Skeletal muscle satellite cell (primary cell): ENCODE measurements around the gene KLHL2.
"Not testable (repeated sequence)": the region's sequence is repeated elsewhere in the genome, so short reads cannot be mapped to it uniquely, and the experiment has no call there.

Experiments
- H3K27me3 ChIP-seq: 2 replicates; pipeline ENCODE4 v1.7.0; 2013; ENCODE audit warnings: low read length; ENCODE audit not compliant: control insufficient read depth, insufficient read depth
- H3K36me3 ChIP-seq: 2 replicates; pipeline ENCODE4 v1.7.0; 2013; ENCODE audit warnings: mild to moderate bottlenecking, control low read depth, low read length; ENCODE audit not compliant: insufficient read depth
- H3K4me1 ChIP-seq: 2 replicates; pipeline ENCODE4 v1.7.0; 2013; ENCODE audit warnings: low read length; ENCODE audit not compliant: control insufficient read depth, insufficient read depth
- H3K4me2 ChIP-seq: 2 replicates; pipeline ENCODE4 v1.7.0; 2013; ENCODE audit warnings: mild to moderate bottlenecking, low read length
- H3K4me3 ChIP-seq: 2 replicates; pipeline ENCODE4 v1.7.0; 2013; ENCODE audit warnings: low read length
- H3K9ac ChIP-seq: 2 replicates; pipeline ENCODE4 v1.7.0; 2013; ENCODE audit warnings: mild to moderate bottlenecking, low read depth, low read length, moderate library complexity
- H3K9me3 ChIP-seq: replicated peaks from 2 replicates; pipeline ENCODE4 v1.7.0; 2013; ENCODE audit warnings: mild to moderate bottlenecking, control low read depth, low read length

The KLHL2 gene

GRCh38 chr4:165240761-165241160, 33.4 kb downstream of the KLHL2 start:
- not testable (repeated sequence) for H3K27me3 ChIP-seq, H3K36me3 ChIP-seq, H3K9ac ChIP-seq, H3K4me2 ChIP-seq, H3K4me3 ChIP-seq, H3K9me3 ChIP-seq
- peaks cover 11% of the 10 kb centered on the region for H3K4me1 ChIP-seq

GRCh38 chr4:165244148-165244547, 36.8 kb downstream of the KLHL2 start:
- H3K36me3 ChIP-seq, H3K9ac ChIP-seq, H3K27me3 ChIP-seq, H3K4me3 ChIP-seq, H3K9me3 ChIP-seq, H3K4me2 ChIP-seq: not testable (repeated sequence)
- H3K4me1 ChIP-seq: peaks cover 11% of the 10 kb centered on the region

- not testable (repeated sequence) for H3K4me2 ChIP-seq, H3K9ac ChIP-seq, H3K36me3 ChIP-seq, H3K27me3 ChIP-seq, H3K4me3 ChIP-seq, H3K9me3 ChIP-seq
- H3K4me1 ChIP-seq: peaks cover 11% of the 10 kb centered on the region
Measured at GRCh38 chr4:165244587-165245186, 37.3 kb downstream of the KLHL2 start.

- H3K27me3 ChIP-seq: no peaks in the 10 kb centered on the region
- no peak overlapping the region for H3K9ac ChIP-seq
- H3K4me3 ChIP-seq: no peak overlapping the region
Measured at GRCh38 chr4:165248102-165248501, 40.7 kb downstream of the KLHL2 start.

GRCh38 chr4:165248904-165249303, 41.5 kb downstream of the KLHL2 start:
- H3K4me2 ChIP-seq, H3K9ac ChIP-seq, H3K4me3 ChIP-seq, H3K36me3 ChIP-seq, H3K9me3 ChIP-seq, H3K27me3 ChIP-seq, H3K4me1 ChIP-seq: not testable (repeated sequence)

More at GRCh38 chr4:165248102-165248501, 40.7 kb downstream of the KLHL2 start:
- Histone ChIP-seq H3K9me3 (no peaks in the 10 kb centered on the region), H3K4me1 (no peaks in the 10 kb centered on the region), H3K4me2 (no peak overlapping the region), H3K36me3 (no peaks in the 10 kb centered on the region)

- not testable (repeated sequence) for H3K4me2 ChIP-seq, H3K9ac ChIP-seq, H3K4me1 ChIP-seq, H3K27me3 ChIP-seq, H3K9me3 ChIP-seq, H3K36me3 ChIP-seq, H3K4me3 ChIP-seq
Measured at GRCh38 chr4:165254771-165255170, 47.4 kb downstream of the KLHL2 start.

- not testable (repeated sequence) for H3K4me2 ChIP-seq, H3K4me1 ChIP-seq, H3K36me3 ChIP-seq, H3K9ac ChIP-seq, H3K9me3 ChIP-seq, H3K4me3 ChIP-seq, H3K27me3 ChIP-seq
Measured at GRCh38 chr4:165255439-165255838, 48.1 kb downstream of the KLHL2 start.

GRCh38 chr4:165256074-165256659, 48.8 kb downstream of the KLHL2 start:
- not testable (repeated sequence) for H3K9me3 ChIP-seq, H3K9ac ChIP-seq, H3K4me2 ChIP-seq, H3K36me3 ChIP-seq, H3K4me3 ChIP-seq, H3K27me3 ChIP-seq, H3K4me1 ChIP-seq

GRCh38 chr4:165259776-165260175, 52.4 kb downstream of the KLHL2 start:
- not testable (repeated sequence) for H3K4me1 ChIP-seq, H3K4me3 ChIP-seq, H3K36me3 ChIP-seq, H3K9ac ChIP-seq, H3K27me3 ChIP-seq, H3K9me3 ChIP-seq, H3K4me2 ChIP-seq

- H3K36me3 ChIP-seq, H3K4me1 ChIP-seq, H3K4me2 ChIP-seq, H3K4me3 ChIP-seq, H3K27me3 ChIP-seq, H3K9ac ChIP-seq, H3K9me3 ChIP-seq: not testable (repeated sequence)
Measured at GRCh38 chr4:165262306-165262705, 54.9 kb downstream of the KLHL2 start.

- H3K4me1 ChIP-seq, H3K9ac ChIP-seq, H3K4me2 ChIP-seq, H3K27me3 ChIP-seq, H3K4me3 ChIP-seq, H3K9me3 ChIP-seq, H3K36me3 ChIP-seq: not testable (repeated sequence)
Measured at GRCh38 chr4:165263466-165263865, 56.1 kb downstream of the KLHL2 start.

- H3K36me3 ChIP-seq, H3K27me3 ChIP-seq, H3K9ac ChIP-seq, H3K9me3 ChIP-seq, H3K4me2 ChIP-seq, H3K4me3 ChIP-seq, H3K4me1 ChIP-seq: not testable (repeated sequence)
Measured at GRCh38 chr4:165269931-165270330, 62.6 kb downstream of the KLHL2 start.
